Thyroid gland (tissue), 4 donors: ENCODE measurements around the gene ANKRD40CL. TPM values are rescaled to one million over a fixed set of nuclear protein-coding genes. Genes with fewer than 3 reads are reported as not detected.

Experiments used
- DNase-seq, 2 donors: peaks; one replicate each; pipeline ENCODE4 v3.0.0-alpha.2; 2019
- H3K27ac ChIP-seq, 3 donors: fragments of 200-600 bp; sonication (generic); 1 replicate in 2 of 3; 2 replicates in 1 of 3; pipeline ENCODE4 v1.5.1; 2016 to 2019; ENCODE audit warnings: mild to moderate bottlenecking in 1 of 3, moderate library complexity in 1 of 3
- H3K27me3 ChIP-seq: fragments of 200-600 bp; sonication (generic); one replicate; pipeline ENCODE4 v1.5.1; 2019
- H3K36me3 ChIP-seq, 2 donors: fragments of 200-600 bp; sonication (generic); one replicate each; pipeline ENCODE4 v1.5.1; 2016 to 2019
- H3K4me1 ChIP-seq, 2 donors: fragments of 200-600 bp; sonication (generic); one replicate each; pipeline ENCODE4 v1.5.1; 2017 to 2019
- H3K4me3 ChIP-seq, 3 donors: fragments of 200-600 bp; sonication (generic); replicated peaks in 1 of 3; 1 replicate in 2 of 3; 2 replicates in 1 of 3; pipeline ENCODE4 v1.5.1; 2016; ENCODE audit warnings: mild to moderate bottlenecking in 1 of 3
- H3K9me3 ChIP-seq: fragments of 200-600 bp; sonication (generic); one replicate; pipeline ENCODE4 v1.5.1; 2017
- CTCF ChIP-seq, 6 experiments: fragments of 200-600 bp in 3 of 6; fragments of 450-650 bp in 3 of 6; sonication (generic) in 3 of 6; IDR thresholded peaks; one replicate each; pipeline ENCODE4 v1.5.1; 2016 to 2019; ENCODE audit warnings: antibody characterized with exemption in 6 of 6, mild to moderate bottlenecking in 2 of 6, inconsistent platforms in 1 of 6, moderate library complexity in 1 of 6
- POLR2A ChIP-seq, 2 donors: fragments of 450-650 bp; IDR thresholded peaks; one replicate each; pipeline ENCODE4 v1.6.1; 2017; ENCODE audit warnings: antibody characterized with exemption in 2 of 2, mild to moderate bottlenecking in 2 of 2, moderate library complexity in 1 of 2
- WGBS, 2 donors: methylation state at CpG; one replicate each; pipeline ENCODE4 v1.1.5; 2017; 5-methylcytosine and 5-hydroxymethylcytosine counted together
- intact Hi-C: fragments of 100-400 bp; cut with DNase I; formaldehyde crosslinking; loops from one replicate; pipeline ENCODE4 v1.15.1; 2023
- total RNA-seq, 4 donors: library from RNA; depleted of rRNA; stranded (reverse); fragments of >200 nt; gene quantifications; one replicate each; pipeline ENCODE4 v1.2.3, GENCODE V29; 2016

Gene ANKRD40CL
- total RNA-seq, 4 donors from 2014 or later = not detected

- no peaks in the 10 kb centered on the region for H3K9me3 ChIP-seq
- no peaks in the 10 kb centered on the region for H3K36me3 ChIP-seq
- no peak overlapping the region for H3K4me3 ChIP-seq
- no peak for DNase-seq
- TF ChIP-seq CTCF (IDR thresholded peaks at IDR 0.05) (no peak), POLR2A (IDR thresholded peaks at IDR 0.05) (no peak)
- no peak overlapping the region for H3K27ac ChIP-seq
- WGBS, 2 donors = 93 to 94% methylated on average over 3 of the region's 3 CpGs
- intact Hi-C loops = no loop called here
- peaks cover 12 to 13% of the 10 kb centered on the region in 2 donors for H3K4me1 ChIP-seq
- H3K27me3 ChIP-seq = no peaks in the 10 kb centered on the region
Measured at GRCh38 chr17:50775926-50776325, 8.6 kb upstream of the ANKRD40CL start.

GRCh38 chr17:50774225-50774803 lies 7.0 kb upstream of the ANKRD40CL start:
- TF ChIP-seq POLR2A (IDR thresholded peaks at IDR 0.05) (no peak), CTCF (IDR thresholded peaks at IDR 0.05) (no peak)
- WGBS, 2 donors = 84 to 88% methylated on average over 7 of the region's 7 CpGs
- Histone ChIP-seq H3K4me1 (peaks cover 12 to 13% of the 10 kb centered on the region in 2 donors), H3K36me3 (no peaks in the 10 kb centered on the region), H3K27me3 (no peaks in the 10 kb centered on the region), H3K9me3 (no peaks in the 10 kb centered on the region), H3K27ac (no peak overlapping the region), H3K4me3 (no peak overlapping the region)
- DNase-seq = no peak
- intact Hi-C loops = no loop called here

- no peaks in the 10 kb centered on the region for H3K36me3 ChIP-seq
- no peak overlapping the region for H3K27ac ChIP-seq
- DNase-seq = no peak
- H3K4me1 ChIP-seq = no peaks in the 10 kb centered on the region
- no peaks in the 10 kb centered on the region for H3K27me3 ChIP-seq
- no peak for TF ChIP-seq POLR2A (IDR thresholded peaks at IDR 0.05)
- H3K9me3 ChIP-seq = no peaks in the 10 kb centered on the region
- intact Hi-C loops = no loop called here
- no peak overlapping the region for H3K4me3 ChIP-seq
- WGBS, 2 donors = 63 to 69% methylated on average over 15 of the region's 15 CpGs
Measured at GRCh38 chr17:50771991-50772785, 4.9 kb upstream of the ANKRD40CL start.

DNA sequence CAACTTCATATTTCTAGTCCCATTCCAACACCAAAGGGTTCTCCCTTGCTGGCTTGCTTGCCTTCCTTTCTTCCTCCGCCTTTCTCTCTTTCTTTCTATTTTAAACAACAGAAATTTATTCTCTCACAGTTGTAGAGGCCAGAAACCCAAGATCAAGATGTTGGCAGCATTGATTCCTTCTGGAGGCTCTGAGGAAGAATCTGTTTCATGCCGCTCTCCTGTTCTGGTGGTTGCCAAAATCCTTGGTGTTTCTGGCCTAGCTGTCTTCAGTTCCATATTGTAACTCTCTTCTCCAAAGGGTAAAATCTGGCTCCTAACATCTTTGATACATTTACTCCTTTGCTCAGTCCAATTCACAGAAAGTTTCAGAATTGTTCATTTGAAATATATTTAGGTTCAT lies 3.0 kb upstream of the ANKRD40CL start:
- Histone ChIP-seq H3K4me1 (peaks cover 0 to 7% of the 10 kb centered on the region in 2 donors), H3K27me3 (no peaks in the 10 kb centered on the region), H3K27ac (no peak overlapping the region), H3K9me3 (no peaks in the 10 kb centered on the region), H3K36me3 (no peaks in the 10 kb centered on the region), H3K4me3 (no peak overlapping the region)
- DNase-seq = no peak
- TF ChIP-seq CTCF (IDR thresholded peaks at IDR 0.05) (no peak), POLR2A (IDR thresholded peaks at IDR 0.05) (no peak)
- intact Hi-C loops = no loop called here
- WGBS, 2 donors = 98 to 99% methylated on average over 2 of the region's 2 CpGs

DNA sequence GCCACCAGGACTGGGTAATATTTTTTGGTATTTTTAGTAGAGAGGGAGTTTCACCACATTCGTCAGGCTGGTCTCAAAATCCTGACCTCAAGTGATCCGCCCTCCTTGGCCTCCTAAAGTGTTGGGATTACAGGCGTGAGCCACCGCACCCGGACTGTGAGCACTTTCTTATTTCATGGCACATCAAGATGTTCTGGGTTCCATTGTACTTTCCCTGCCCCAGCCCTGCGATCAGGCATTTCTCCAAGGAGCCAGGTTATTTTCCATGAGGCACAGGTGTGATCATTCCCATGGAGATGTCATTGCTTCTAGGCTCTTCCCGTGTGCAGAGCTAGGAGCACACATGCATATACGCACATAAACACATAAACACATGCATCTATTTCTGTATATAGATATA lies 2.6 kb upstream of the ANKRD40CL start:
- DNase-seq = no peak

More for the DNA sequence above, 2.6 kb upstream of the ANKRD40CL start:
- Histone ChIP-seq H3K9me3 (no peaks in the 10 kb centered on the region), H3K27me3 (no peaks in the 10 kb centered on the region), H3K4me3 (no peak overlapping the region), H3K27ac (no peak overlapping the region), H3K4me1 (peaks cover 0 to 12% of the 10 kb centered on the region in 2 donors), H3K36me3 (no peaks in the 10 kb centered on the region)
- 92 to 93% methylated on average over 8 of the region's 8 CpGs for WGBS, 2 donors
- TF ChIP-seq POLR2A (IDR thresholded peaks at IDR 0.05) = no peak
- no peak for TF ChIP-seq CTCF (IDR thresholded peaks at IDR 0.05)
- intact Hi-C loops = no loop called here
